GM12878 (cell line): Measurements from ENCODE around the gene HSPB1. TPM values are rescaled to one million over a fixed set of nuclear protein-coding genes. Genes with fewer than 3 reads are reported as not detected.
A peak's percentile ranks its signal among the peaks of the same experiment; 100 is the strongest.

ENCODE experiments used
- ATAC-seq: fragments of 200-7000 bp; cut with Tn5 transposase; 3 replicates; pipeline ENCODE4 v1.9.1; 2020; ENCODE audit warnings: mild to moderate bottlenecking, moderate library complexity
- BruUV-seq: library from RNA; stranded (reverse); fragments of 400-500 nt; replicated peaks from 2 replicates; lab custom pipeline; 2021; lab: Mats Ljungman, UMichigan
- CTCF ChIA-PET: fragments of 300-600 bp; sonication (Branson Sonifier 250); formaldehyde crosslinking; extraction: SDS; loops from one replicate; lab custom pipeline; 2021; ENCODE audit warnings: inconsistent platforms; lab: Yijun Ruan, JAX
- POLR2A ChIA-PET: fragments of 350-600 bp; formaldehyde crosslinking; extraction: SDS; loops from one replicate; lab custom pipeline; 2021; ENCODE audit warnings: inconsistent platforms; lab: Charles Lee
- RAD21 ChIA-PET: fragments of 300-600 bp; sonication (Branson Sonifier 250); formaldehyde crosslinking; loops from one replicate; lab custom pipeline; 2023; ENCODE audit warnings: antibody characterized with exemption; ENCODE audit not compliant: unreplicated experiment; lab: Charles Lee
- SMC1A ChIA-PET: fragments of 300-600 bp; sonication (Branson Sonifier 250); formaldehyde crosslinking; loops from one replicate; lab custom pipeline; 2023; ENCODE audit not compliant: unreplicated experiment, uncharacterized antibody; lab: Charles Lee
- DNase-seq: peaks from one replicate; pipeline ENCODE4 v3.0.0-alpha.2; 2011; ENCODE audit warnings: low read depth, low spot score
- FAIRE-seq: peaks from 3 replicates; lab custom pipeline; 2011; peaks lifted over from hg19 to GRCh38; lab: Jason Lieb, UNC
- H2AFZ ChIP-seq: 2 replicates; pipeline ENCODE4 v1.6.0; 2011; ENCODE audit warnings: low read depth, low read length, control low read depth; ENCODE audit not compliant: control insufficient read depth
- H3K27ac ChIP-seq: 2 replicates; pipeline ENCODE4 v1.5.1; 2011; ENCODE audit warnings: control low read depth; ENCODE audit not compliant: control insufficient read depth, insufficient read depth
- H3K27me3 ChIP-seq, 2 experiments: replicated peaks in 1 of 2; 2 replicates each; pipeline versions ENCODE4 v1.6.0 to v1.6.1; 2011; ENCODE audit warnings: low read length in 1 of 2; ENCODE audit not compliant: control insufficient read depth in 2 of 2, insufficient read depth in 2 of 2
- H3K36me3 ChIP-seq, 2 experiments: 2 replicates each; pipeline ENCODE4 v1.5.1; 2011; ENCODE audit warnings: low read length in 1 of 2; ENCODE audit not compliant: control insufficient read depth in 2 of 2, insufficient read depth in 2 of 2
- H3K4me1 ChIP-seq: 2 replicates; pipeline ENCODE4 v1.6.1; 2011; ENCODE audit warnings: mild to moderate bottlenecking, low read length, moderate library complexity, mixed read lengths; ENCODE audit not compliant: control insufficient read depth, insufficient read depth
- H3K4me2 ChIP-seq: 2 replicates; pipeline ENCODE4 v1.6.0; 2011; ENCODE audit warnings: control low read depth; ENCODE audit not compliant: control insufficient read depth, insufficient read depth
- H3K4me3 ChIP-seq: fragments of 200-600 bp; sonication (generic); 2 replicates; pipeline ENCODE4 v1.5.1; 2016
- H3K79me2 ChIP-seq: 2 replicates; pipeline ENCODE4 v1.6.0; 2011; ENCODE audit warnings: low read length; ENCODE audit not compliant: control insufficient read depth, insufficient read depth
- H3K9ac ChIP-seq: 2 replicates; pipeline ENCODE4 v1.8.0; 2011; ENCODE audit warnings: low read length, control low read depth, mixed read lengths; ENCODE audit not compliant: control insufficient read depth, insufficient read depth
- H3K9me3 ChIP-seq: replicated peaks from 3 replicates; pipeline ENCODE4 v1.5.1; 2011; ENCODE audit warnings: mild to moderate bottlenecking, low read length; ENCODE audit not compliant: control insufficient read depth, insufficient read depth
- H4K20me1 ChIP-seq: 2 replicates; pipeline ENCODE4 v1.6.0; 2011; ENCODE audit not compliant: control insufficient read depth, insufficient read depth
- EZH2 ChIP-seq: IDR thresholded peaks from 2 replicates; pipeline ENCODE4 v1.6.1; 2012; ENCODE audit warnings: low read depth, mild to moderate bottlenecking, control low read depth, inconsistent platforms, low read length, borderline replicate concordance; ENCODE audit not compliant: control insufficient read depth
- NR2C2 ChIP-seq: IDR thresholded peaks from 2 replicates; pipeline ENCODE4 v1.6.1; 2011; ENCODE audit warnings: borderline replicate concordance, low read depth; ENCODE audit not compliant: control insufficient read depth, insufficient read length
- POLR2AphosphoS5 ChIP-seq: IDR thresholded peaks from 2 replicates; pipeline ENCODE4 v1.6.1; 2011; ENCODE audit warnings: mild to moderate bottlenecking, low read length, inconsistent platforms
- SP1 ChIP-seq: IDR thresholded peaks from one replicate; pipeline ENCODE4 v1.6.1; 2011; ENCODE audit warnings: low read depth, low read length
- SPI1 ChIP-seq: IDR thresholded peaks from 2 replicates; pipeline ENCODE4 v1.6.1; 2011; ENCODE audit warnings: low read depth, mild to moderate bottlenecking, low read length, moderate library complexity, borderline replicate concordance; ENCODE audit not compliant: insufficient read depth
- TARDBP ChIP-seq: IDR thresholded peaks from 2 replicates; pipeline ENCODE4 v1.6.1; 2016; ENCODE audit warnings: borderline replicate concordance
- ZBED1 ChIP-seq: IDR thresholded peaks from 2 replicates; pipeline ENCODE4 v1.6.1; 2016; ENCODE audit warnings: borderline replicate concordance
- ZNF274 ChIP-seq: IDR thresholded peaks from one replicate; pipeline ENCODE4 v1.8.0; 2011; ENCODE audit not compliant: insufficient read length, insufficient read depth
- WGBS: methylation state at CpG from one replicate; pipeline ENCODE4 v1.1.6; 2016; ENCODE audit warnings: low lambda C conversion rate; ENCODE audit not compliant: insufficient replicate concordance, insufficient coverage; ENCODE audit errors: missing lambda C conversion rate; 5-methylcytosine and 5-hydroxymethylcytosine counted together
- in situ Hi-C: fragments of 300-500 bp; cut with MboI; formaldehyde crosslinking; loops from 9 replicates; pipeline ENCODE4 v1.14.3; 2018; ENCODE audit warnings: mixed read lengths
- intact Hi-C: fragments of 100-400 bp; cut with micrococcal nuclease; formaldehyde crosslinking; loops from one replicate; pipeline ENCODE4 v1.14.2; 2022; ENCODE audit not compliant: unreplicated experiment
- polyA plus RNA-seq, 11 experiments: library from polyadenylated mRNA; depleted of rRNA in 4 of 11; unstranded in 6 of 11; stranded (reverse) in 5 of 11; fragments of >200 nt; fragmentation: Nextera tagmentation in 4 of 11; fragmentation: Illumina TruSeq in 1 of 11; extraction: Ambion mirVana in 4 of 11; extraction: Trizol in 1 of 11; gene quantifications; 1 replicate in 1 of 11; 2 replicates in 10 of 11; pipeline versions ENCODE4 v1.2.1 to v1.2.3, GENCODE V29; 2011 to 2016; ENCODE audit warnings: inconsistent platforms in 2 of 11, missing spikeins in 2 of 11, low read depth in 1 of 11
- total RNA-seq, 4 experiments: library from RNA; depleted of rRNA in 3 of 4; stranded (reverse); fragments of >200 nt in 3 of 4; fragmentation: Illumina TruSeq in 1 of 4; extraction: Trizol in 1 of 4; gene quantifications; 2 replicates each; pipeline versions ENCODE4 v1.2.1 to v1.2.3, GENCODE V29; 2013 to 2021

The HSPB1 gene
- total and polyA plus RNA-seq, 10 of the 15 experiments (the other 5 are each of a cell fraction or from before 2014, with no cell fraction given) = 13.7 to 297 (median 62.0) TPM

DNA sequence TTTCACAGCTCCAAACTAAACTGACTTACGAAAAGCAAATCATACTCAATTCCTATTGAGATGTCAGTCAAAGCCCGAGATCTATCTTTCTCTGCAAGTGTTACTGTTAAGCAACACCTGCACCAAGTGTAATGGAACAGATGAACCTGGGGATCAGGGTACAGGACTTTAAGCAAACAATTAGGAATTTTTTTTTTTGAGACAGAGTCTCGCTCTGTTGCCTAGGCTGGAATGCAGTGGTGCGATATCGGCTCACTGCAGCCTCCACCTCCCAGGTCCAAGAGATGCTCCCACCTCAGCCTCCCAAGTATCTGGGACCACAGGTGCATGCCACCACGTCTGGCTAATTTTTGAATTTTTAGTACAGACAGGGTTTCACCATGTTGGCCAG lies 41.5 kb downstream of the HSPB1 start (continued):
- TF ChIP-seq ZNF274 (no peak), SP1 (no peak), NR2C2 (no peak), SPI1 (no peak)

DNA sequence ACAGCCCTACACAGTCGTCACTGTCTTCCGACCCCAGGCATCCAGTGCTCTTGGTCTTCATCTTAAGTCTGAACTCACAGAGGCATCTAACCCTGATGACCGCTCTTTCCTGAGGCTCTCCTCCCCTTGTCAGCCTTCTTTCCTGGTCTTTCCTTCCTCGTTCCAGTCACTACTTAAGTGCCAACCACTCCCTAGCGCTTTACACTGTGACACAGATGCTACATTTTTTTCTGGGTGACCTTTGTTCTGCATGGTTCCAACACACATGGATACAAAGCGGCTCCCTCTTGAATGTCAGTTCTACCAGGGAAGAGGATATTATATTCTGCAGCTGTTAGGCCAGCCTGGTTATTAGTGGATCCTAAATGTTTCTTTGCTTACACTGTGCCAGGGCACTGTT lies 43.6 kb downstream of the HSPB1 start:
- no peaks in the 10 kb centered on the region; the same call in 1 of the 2 replicates for H3K4me1 ChIP-seq
- no peak overlapping the region for H2AFZ ChIP-seq
- H3K9me3 ChIP-seq = no peaks in the 10 kb centered on the region
- ChIA-PET CTCF (no interaction called here), POLR2A (no interaction called here), RAD21 (no interaction called here), SMC1A (no interaction called here)
- no peak for FAIRE-seq
- intact Hi-C loops = no loop called here
- H3K9ac ChIP-seq = no peak overlapping the region
- no peak for TF ChIP-seq TARDBP
- no peak for TF ChIP-seq SPI1
- TF ChIP-seq POLR2AphosphoS5 = peak; percentile 13
- ATAC-seq = no peak
- DNase-seq = no peak
- BruUV-seq = no TSS peak
- in situ Hi-C loops = no loop called here
- peaks cover 26 to 54% of the 10 kb centered on the region in 2 experiments for H3K36me3 ChIP-seq
- peaks cover 16% of the 10 kb centered on the region for H4K20me1 ChIP-seq
- WGBS = 100% methylated on average over 6 of the region's 6 CpGs
- H3K27me3 ChIP-seq = no peaks in the 10 kb centered on the region
- no peak overlapping the region for H3K4me2 ChIP-seq
- H3K79me2 ChIP-seq = peaks cover 57% of the 10 kb centered on the region
- H3K27ac ChIP-seq = no peak overlapping the region
- no peak overlapping the region for H3K4me3 ChIP-seq

DNA sequence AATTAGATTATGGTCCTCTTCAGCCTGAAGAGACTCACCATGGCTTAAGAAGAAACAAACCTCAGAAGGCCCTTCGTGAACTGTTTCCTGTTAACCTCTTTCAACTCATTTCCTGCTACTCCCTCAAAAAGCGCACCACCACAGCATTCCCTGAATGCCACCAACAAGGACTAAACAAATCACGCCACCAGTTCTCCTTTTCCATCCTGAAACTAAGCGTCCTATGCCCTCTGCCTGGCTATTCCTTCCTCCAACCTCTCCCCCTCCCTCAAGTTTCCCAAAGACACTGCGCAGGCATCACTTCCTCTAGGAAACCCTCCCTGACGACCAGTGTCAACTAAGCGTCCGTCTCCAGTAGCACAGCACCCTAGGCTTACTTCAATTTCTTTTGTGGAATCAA lies 44.3 kb downstream of the HSPB1 start:
- BruUV-seq = no TSS peak
- H3K36me3 ChIP-seq = peaks cover 26 to 54% of the 10 kb centered on the region in 2 experiments

More for the DNA sequence above, 44.3 kb downstream of the HSPB1 start:
- no peak for ATAC-seq
- H4K20me1 ChIP-seq = peaks cover 16% of the 10 kb centered on the region
- POLR2A ChIA-PET = no interaction called here
- in situ Hi-C loops = no loop called here
- TF ChIP-seq POLR2AphosphoS5 = 0 out of 2 replicates have a peak, but pooled peaks have one; percentile 19
- TF ChIP-seq ZBED1 = no peak
- TF ChIP-seq EZH2 = no peak
- TF ChIP-seq, all 136 proteins: peak for 1
- ChIA-PET SMC1A (no interaction called here), RAD21 (no interaction called here), CTCF (no interaction called here)
- Histone ChIP-seq H3K27me3 (no peaks in the 10 kb centered on the region), H3K9ac (no peak overlapping the region), H3K4me1 (no peaks in the 10 kb centered on the region; the same call in 1 of the 2 replicates), H3K79me2 (peaks cover 58% of the 10 kb centered on the region), H3K4me3 (no peak overlapping the region), H3K27ac (no peak overlapping the region), H3K4me2 (no peak overlapping the region), H2AFZ (no peak overlapping the region), H3K9me3 (no peaks in the 10 kb centered on the region)
- FAIRE-seq = no peak
- intact Hi-C loops = no loop called here
- no peak for DNase-seq
- WGBS = 92% methylated on average over 8 of the region's 8 CpGs
